GM19372 (cell line): ENCODE data around the gene RNU1-2.
"Not testable (repeated sequence)": the region's sequence is repeated elsewhere in the genome, so short reads cannot be mapped to it uniquely, and the experiment has no call there.

Source experiments
- ATAC-seq: cut with Tn5 transposase; IDR thresholded peaks from one replicate; pipeline ENCODE4 v1.9.1; 2021; ENCODE audit warnings: mild to moderate bottlenecking, low read depth, moderate library complexity; ENCODE audit not compliant: unreplicated experiment

The RNU1-2 gene

GRCh38 chr1:16906873-16907272, 11.1 kb downstream of the RNU1-2 start:
- ATAC-seq, result no peak

- no peak for ATAC-seq
Measured at GRCh38 chr1:16907870-16908758, 12.3 kb downstream of the RNU1-2 start.

DNA sequence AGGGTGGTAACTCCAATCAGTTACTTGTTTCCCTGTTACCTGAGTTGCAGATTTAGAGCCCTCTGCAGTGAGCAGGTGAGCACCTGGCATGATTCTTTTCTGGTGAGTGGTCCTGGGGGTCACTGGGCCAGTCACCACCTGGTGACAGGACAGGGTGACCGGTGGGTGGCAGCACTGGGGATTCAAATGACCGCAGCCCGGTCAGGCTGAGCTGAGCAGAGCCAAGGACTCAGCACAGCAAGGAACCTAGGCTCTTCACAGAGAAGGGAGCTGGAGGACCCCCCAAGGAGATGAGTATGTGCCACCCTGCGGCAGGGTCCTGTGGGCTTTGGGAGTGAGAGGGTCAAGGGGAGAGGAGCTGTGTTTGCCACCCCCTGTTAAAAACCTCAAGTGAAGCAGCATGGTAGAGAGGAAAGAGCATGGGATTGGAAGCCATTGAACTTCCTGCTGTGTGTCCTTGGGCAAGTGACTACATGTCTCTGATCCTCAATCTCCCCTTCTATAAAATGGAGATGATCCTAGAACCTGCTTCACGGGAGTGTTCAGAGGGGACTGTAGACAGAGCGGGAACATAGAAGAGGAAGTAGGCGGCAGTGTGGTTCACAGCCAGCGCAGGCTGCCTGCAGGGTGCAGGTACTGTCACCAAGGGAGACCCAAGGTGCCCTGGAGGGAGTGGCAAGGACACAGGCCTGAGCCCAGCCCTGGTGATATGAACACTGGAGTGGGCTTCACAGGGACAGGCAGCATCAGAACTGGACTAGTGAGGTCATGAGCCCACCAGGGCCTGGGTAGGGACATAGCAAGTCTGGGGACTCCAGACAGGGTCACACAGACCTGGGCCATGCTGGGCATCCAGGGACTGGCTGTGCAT, 16.3 kb downstream of the RNU1-2 start:
- not testable (repeated sequence) for ATAC-seq

DNA sequence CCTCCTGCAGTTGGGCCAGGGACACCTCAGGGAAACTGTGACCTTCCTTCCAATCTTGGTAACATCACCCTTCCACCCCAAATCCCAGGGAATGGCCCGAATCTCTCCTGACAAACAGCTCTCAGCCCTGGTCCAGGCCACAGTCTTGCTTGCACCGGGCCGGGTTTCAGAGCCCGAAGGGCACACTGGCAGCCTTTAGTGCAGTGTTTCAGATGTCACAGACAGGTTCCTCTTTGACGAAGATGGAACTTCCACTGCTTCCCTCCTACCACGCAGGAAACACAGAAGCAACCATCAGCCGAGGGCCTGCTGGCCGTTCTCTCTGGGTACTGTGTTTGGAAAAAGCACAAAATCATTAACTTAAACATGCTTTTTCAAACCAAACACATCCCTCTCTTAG, 17.0 kb downstream of the RNU1-2 start:
- not testable (repeated sequence) for ATAC-seq

DNA sequence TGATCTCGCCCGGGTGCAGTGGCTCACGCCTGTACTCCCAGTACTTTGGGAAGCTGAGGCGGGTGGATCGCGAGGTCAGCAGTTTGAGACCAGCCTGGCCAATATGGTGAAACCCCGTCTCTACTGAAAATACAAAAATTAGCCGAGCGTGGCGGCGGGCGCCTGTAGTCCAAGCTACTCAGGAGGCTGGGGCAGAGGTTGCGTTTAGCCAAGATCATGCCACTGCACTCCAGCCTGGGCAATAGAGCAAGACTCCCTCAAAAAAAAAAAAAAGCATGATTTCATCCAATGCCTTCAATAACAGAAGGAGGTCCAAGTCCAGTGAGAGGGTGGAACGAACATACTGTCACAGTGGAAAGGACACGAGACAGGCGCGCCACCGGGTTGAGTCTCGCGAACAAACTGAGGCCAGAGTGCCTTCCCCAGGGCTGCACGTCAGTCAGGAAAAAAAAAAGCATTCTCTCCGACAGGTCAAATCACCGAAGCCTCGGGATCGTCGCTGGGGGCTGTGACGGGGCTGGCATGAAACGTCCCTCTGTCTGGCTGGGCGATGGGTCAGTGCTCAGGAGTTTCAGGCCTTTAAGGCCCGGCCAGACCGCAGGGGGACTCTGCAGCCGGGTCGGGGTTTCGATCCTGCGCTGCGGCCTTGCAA, 17.5 kb downstream of the RNU1-2 start:
- no peak for ATAC-seq

DNA sequence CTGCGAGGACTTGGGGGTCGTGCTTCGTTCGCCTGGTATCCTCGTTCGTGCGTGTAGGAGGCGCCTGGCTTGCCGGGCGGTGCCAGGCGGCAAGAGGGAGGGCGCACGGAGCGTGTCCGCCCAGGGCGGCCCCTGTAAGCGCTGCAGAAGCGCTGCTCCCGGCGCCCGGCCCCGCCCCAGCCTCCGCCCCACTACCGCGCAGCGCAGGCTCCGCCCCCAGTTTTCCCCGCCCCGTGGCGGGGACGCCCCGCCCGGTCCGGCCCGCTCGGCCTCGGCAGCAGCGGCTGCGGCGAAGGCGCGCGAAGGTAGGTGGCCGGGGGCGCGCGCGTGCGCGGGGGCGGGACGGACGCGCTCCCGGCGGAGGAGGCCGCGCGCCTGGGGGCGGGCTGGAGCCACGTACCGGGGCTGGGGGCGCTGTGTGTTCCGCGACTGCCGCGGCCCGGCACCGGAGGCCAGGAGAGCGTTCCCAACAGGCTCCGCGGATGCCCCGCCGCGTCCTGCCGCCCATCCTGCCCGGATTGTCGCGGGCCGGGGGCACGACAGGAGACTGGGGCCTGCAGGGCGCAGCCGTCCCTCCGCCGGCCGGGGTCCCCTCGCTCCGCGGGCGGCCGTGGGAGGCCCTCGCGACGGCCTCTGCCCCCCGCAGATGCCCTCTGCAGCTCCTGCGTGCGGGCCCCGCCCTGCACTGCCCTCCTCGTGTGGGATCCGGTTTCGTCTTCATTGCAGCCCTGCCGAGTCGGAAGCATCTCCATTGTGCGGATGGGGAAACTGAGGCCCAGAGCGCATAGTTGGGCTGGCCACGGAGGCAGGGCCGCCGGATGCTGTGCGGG, 18.3 kb downstream of the RNU1-2 start:
- ATAC-seq, result peak; percentile 87

DNA sequence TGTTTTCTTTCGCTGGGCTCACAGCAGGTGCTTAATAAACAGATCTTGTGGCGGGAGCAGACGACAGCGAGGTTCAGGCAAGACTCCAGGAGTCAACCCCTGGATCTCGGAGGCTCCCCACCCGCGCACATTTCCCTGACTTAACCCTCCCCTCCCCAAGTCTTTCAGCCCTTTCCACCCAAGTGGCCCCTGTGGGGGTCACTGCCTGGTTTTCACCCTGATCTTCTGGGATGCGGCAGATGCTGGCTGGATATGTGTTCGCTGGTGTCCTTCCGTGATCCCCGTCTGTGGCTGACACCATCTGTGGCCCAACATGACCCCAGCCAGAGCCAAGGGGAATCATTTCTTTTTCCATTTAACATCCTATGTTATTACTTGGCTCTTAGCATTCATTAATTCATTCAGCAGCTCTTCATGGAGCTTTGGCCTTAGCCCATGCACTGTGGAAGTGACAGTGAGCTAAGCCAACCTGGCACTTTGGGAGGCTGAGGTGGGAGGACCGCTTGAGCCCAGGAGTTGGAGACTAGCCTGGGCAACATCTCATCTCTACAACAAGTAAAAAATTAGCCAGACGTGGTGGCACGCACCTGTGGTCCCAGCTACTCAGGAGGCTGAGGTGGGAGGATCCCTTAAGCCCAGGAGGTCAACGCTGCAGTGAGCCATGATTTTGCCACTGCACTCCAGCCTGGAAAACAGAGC, 19.3 kb downstream of the RNU1-2 start:
- ATAC-seq, result not testable (repeated sequence)

DNA sequence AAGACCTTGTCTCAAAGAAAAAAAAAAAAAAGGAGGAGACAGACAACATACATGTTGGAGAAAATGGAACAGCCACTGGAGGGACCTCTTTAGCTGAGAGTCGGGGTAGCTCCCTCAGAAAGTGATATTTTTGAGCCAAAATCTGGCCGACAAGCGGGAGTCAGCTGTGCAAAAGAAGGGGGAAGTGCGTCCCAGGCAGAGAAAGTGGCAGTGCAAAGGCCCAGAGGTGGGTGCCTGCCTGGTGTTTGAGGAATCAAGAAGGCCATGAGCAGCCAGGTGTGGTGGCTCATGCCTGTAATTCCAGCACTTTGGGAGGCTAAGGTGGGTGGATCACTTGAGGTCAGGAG, 19.8 kb downstream of the RNU1-2 start:
- ATAC-seq, result no peak

GRCh38 chr1:16916036-16916880, 20.5 kb downstream of the RNU1-2 start:
- not testable (repeated sequence) for ATAC-seq

DNA sequence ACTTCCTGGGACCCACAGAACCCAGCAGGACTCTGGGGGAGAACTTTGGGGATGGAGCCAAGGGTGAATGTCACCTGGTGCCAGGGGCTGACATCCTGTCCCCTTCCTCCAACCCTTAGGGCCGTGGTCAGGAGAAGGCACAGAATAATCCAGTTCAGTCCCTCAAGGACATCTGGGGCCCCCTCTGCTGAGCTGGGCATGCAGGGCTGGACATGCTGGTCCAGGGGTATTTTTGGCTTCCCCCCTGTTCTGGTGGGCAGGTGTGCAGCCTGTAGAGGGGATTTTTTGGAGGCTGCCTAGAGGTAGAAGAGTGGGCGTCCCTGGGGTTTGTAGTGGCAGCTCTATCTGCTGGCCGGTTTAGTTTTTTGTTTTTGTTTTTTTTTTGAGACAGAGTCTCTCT, 22.6 kb downstream of the RNU1-2 start:
- no peak for ATAC-seq

- ATAC-seq, result not testable (repeated sequence)
Measured at GRCh38 chr1:16918936-16919665, 23.3 kb downstream of the RNU1-2 start.

DNA sequence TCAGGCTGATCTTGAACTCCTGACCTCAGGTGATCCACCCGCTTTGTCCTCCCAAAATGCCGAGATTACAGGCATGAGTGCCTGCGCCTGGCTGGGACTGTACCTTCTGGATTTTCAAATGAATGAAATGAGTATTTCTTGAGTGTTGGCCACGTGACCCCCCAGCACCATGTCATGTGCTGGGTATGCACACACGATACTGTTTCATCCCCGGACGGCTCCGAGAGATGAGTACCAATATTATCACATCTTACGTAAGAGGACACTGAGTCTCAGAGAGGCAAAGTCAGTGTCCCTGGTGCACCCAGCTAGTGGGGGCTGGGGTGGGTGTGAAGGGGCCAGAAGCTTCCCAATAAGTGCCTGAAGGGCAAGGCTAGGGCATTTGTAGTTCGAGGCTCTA, 25.2 kb downstream of the RNU1-2 start:
- ATAC-seq, result no peak

DNA sequence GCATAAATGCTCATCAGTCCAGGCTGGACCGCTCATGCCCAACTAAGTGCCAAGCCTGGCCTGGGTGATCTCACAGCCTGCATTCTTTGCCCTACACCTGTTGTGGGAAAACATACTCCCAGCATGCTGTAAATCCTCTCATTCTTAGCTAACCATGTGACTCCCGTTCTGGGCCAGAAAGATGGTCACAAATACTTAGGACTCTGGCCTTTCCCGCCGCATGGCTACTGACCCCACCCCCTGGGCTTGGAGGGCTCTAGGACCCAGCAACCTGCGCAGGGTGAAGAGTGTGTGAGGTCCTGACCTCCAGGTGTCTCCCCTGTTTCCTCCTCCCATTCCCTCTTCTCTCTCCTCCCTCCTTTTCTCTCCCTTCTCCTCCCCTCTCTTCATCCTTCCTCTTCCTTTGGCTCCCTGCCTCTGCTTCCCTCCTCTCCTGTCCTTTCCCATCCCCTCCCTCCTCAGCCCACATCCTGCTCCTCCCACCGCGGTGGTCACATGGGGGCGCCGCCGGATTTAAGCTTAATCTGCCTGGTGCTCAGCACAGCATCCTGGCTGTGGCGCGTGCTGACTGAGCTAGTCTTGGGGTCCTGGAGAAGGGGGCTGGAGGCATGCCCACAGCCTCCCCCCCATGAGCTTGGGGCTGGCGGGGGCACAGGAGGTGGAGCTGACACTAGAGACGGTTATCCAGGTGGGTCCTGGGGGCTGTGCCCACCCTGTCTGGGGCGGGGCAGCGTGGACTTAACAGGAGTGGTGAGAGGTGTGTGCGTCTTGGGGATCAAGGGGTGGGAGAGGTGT, 25.8 kb downstream of the RNU1-2 start, which contains the start of gene CROCC:
Gene CROCC, plus strand, starts transcription at position 541 of the 795 bp plus-strand sequence. Its CDS starts 88 bp downstream, at position 629.
- ATAC-seq, result no peak

DNA sequence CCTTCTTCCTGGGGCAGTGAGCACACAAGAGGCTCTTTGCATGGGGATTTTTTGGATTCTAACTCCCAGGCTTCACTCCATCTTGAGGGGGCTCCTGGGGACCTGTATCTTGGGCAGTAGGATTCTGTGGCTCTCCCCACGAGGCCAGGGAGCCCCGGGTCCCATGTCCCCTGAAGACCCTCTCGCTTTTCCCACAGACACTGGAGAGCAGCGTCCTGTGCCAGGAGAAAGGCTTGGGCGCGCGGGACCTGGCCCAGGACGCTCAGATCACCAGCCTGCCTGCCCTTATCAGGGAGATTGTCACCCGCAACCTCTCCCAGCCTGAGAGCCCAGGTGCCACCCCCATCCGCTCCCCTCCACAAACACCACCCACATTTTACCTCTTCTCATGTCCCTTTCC, 26.7 kb downstream of the RNU1-2 start:
- no peak for ATAC-seq

DNA sequence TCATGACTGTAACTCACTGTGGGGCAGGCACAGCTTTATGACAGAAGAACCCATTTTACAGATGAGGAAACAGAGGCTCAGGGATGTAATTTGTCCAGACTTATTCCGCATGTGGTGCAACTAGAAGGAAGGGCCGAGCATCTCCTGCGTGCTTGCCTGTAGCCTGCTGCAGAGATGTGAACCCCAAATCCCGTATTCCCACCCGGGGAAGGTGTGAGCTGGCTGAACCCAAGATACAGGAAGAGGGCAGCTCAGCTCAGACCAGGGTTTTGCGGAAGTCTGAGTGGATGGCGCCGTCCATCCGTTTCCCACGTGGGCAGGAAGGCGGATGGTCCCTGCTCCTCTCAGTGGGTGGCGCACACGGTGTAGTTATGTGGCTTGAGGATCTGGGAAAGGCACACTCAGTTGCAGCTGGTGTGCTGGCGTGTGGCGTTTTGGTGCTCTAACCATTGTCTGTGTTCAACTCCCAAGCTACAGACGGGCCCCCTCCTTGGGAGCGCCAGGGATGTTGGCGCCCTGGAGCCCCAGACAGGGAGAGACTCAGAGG, 27.2 kb downstream of the RNU1-2 start:
- ATAC-seq, result no peak

DNA sequence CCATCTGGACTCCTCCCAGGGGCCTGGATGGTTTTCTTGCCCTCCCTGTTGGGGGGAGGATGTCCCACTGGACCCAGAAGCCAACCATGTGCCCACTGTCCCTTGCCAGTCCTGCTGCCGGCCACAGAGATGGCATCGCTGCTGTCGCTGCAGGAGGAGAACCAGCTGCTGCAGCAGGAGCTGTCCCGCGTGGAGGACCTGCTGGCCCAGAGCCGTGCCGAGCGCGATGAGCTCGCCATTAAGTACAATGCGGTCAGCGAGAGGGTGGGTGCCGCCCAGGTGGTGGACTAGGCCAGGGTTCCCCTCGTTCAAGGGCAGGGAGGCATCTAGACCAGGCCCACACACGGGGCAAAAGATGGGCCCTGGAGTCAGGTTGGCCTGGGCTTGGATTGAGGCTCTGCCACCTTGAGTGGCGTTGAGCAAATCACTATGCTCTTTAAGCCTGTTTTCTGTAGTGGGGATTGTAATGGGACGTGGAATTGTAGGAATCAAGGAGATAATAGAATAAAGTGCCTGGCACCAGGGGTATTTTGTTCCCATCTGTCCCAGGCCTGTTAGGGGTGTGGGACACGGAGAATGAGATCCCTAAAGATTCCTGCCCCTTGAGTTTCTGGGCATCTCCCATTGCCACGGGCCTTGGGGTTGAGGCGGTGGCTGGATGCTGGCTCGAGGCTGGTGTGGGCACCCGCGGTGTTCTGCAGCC, 28.6 kb downstream of the RNU1-2 start:
- ATAC-seq, result no peak
